Measurements from ENCODE around the gene S100A7. TPM values are rescaled to one million over a fixed set of nuclear protein-coding genes. Genes with fewer than 3 reads are reported as not detected.

The S100A7 gene
- total and polyA plus RNA-seq, 2 of the 8 experiments (the other 6 are each of a cell fraction or from before 2014, with no cell fraction given), result not detected

DNA sequence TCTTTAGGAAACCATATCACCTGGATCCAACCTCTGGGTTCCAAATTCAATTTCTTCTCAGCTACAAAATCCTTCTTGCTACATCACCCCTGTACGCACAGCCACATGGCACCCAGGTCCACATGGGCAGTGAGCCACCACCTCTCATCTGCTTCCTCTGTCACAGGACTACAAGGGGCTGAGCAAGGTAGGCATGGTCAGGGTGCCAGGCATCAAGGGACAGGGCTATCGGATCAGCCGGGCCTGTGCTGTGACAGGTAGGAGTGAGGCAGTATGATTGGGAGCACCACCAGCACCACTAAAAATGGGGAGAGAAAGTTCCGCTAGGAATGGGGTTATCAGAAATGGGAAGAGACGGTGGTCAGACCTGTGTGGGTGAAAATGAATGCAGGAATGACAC, 45.9 kb upstream of the S100A7 start (continued):
- TF ChIP-seq GTF2F1 (IDR thresholded peaks at IDR 0.05; ENCODE audit: borderline replicate concordance, low read depth, low read length) (no peak), EGR1 (IDR thresholded peaks at IDR 0.05; ENCODE audit: borderline replicate concordance, low read depth, low read length) (no peak), GABPA (IDR thresholded peaks at IDR 0.05; ENCODE audit: borderline replicate concordance, insufficient read depth, low read length) (no peak)

Measured in H1 (cell line).